K562 (cell line): ENCODE data around the gene SRBD1. TPM values are rescaled to one million over a fixed set of nuclear protein-coding genes. Genes with fewer than 3 reads are reported as not detected.

ENCODE experiments used
- ATAC-seq: fragments of 200-7000 bp; cut with Tn5 transposase; 3 replicates; pipeline ENCODE4 v1.9.1; 2020; ENCODE audit warnings: moderate library complexity
- BruUV-seq: library from RNA; stranded (reverse); fragments of 400-500 nt; replicated peaks from 2 replicates; lab custom pipeline; 2021; lab: Mats Ljungman, UMichigan
- CTCF ChIA-PET: fragments of 300-600 bp; formaldehyde crosslinking; extraction: SDS; loops from one replicate; lab custom pipeline; 2021; ENCODE audit warnings: low intra/inter-chr PET ratio; lab: Yijun Ruan, JAX
- POLR2A ChIA-PET: fragments of 300-600, 350-650 bp; sonication (Branson Sonifier 250); formaldehyde crosslinking; extraction: SDS; loops from one replicate; lab custom pipeline; 2021; ENCODE audit warnings: antibody characterized with exemption, inconsistent platforms; lab: Yijun Ruan, JAX
- DNase-seq, 4 experiments: peaks; one replicate each; pipeline versions ENCODE4 v3.0.0 to v3.0.0-alpha.2; 2011 to 2018; ENCODE audit warnings: low spot score in 3 of 4, mixed read lengths in 3 of 4; ENCODE audit errors: extremely low read depth in 1 of 4
- FAIRE-seq: peaks from 2 replicates; lab custom pipeline; 2011; peaks lifted over from hg19 to GRCh38; lab: Jason Lieb, UNC
- H2AFZ ChIP-seq: 2 replicates; pipeline ENCODE4 v1.6.0; 2011; ENCODE audit warnings: low read depth, low read length, control low read depth, inconsistent platforms
- H3K27ac ChIP-seq: fragments of 200-600 bp; 3 replicates; pipeline ENCODE4 v1.8.0; 2011; ENCODE audit warnings: low read depth, mild to moderate bottlenecking, control low read depth, inconsistent platforms, low read length, moderate library complexity, mixed read lengths; ENCODE audit errors: extremely low read depth
- H3K27me3 ChIP-seq, 2 experiments: fragments of 300-600 bp in 1 of 2; 2 replicates in 1 of 2; 3 replicates in 1 of 2; pipeline versions ENCODE4 v1.6.0 to v1.8.0; 2011; ENCODE audit warnings: inconsistent platforms in 2 of 2, low read length in 2 of 2, mild to moderate bottlenecking in 1 of 2, mixed read lengths in 1 of 2, moderate library complexity in 1 of 2; ENCODE audit not compliant: control insufficient read depth in 2 of 2, insufficient read depth in 2 of 2
- H3K36me3 ChIP-seq: fragments of 300-600 bp; 3 replicates; pipeline ENCODE4 v1.8.0; 2011; ENCODE audit warnings: mild to moderate bottlenecking, low read length, inconsistent platforms; ENCODE audit not compliant: control insufficient read depth, insufficient read depth
- H3K4me1 ChIP-seq, 2 experiments: fragments of 200-600 bp in 1 of 2; replicated peaks in 1 of 2; 2 replicates in 1 of 2; 3 replicates in 1 of 2; pipeline versions ENCODE4 v1.5.1 to v1.8.0; 2011; ENCODE audit warnings: inconsistent platforms in 2 of 2, low read length in 2 of 2, mild to moderate bottlenecking in 1 of 2, mixed read lengths in 1 of 2, moderate library complexity in 1 of 2; ENCODE audit not compliant: control insufficient read depth in 2 of 2, insufficient read depth in 2 of 2
- H3K4me2 ChIP-seq: 2 replicates; pipeline ENCODE4 v1.6.1; 2011; ENCODE audit warnings: low read length, control low read depth, inconsistent platforms, mixed read lengths; ENCODE audit not compliant: insufficient read depth
- H3K4me3 ChIP-seq: fragments of 200-600 bp; sonication (generic), shearing (Covaris generic); 2 replicates; pipeline ENCODE4 v1.5.1; 2016; ENCODE audit warnings: control low read depth, inconsistent platforms
- H3K79me2 ChIP-seq: fragments of 200-600 bp; 3 replicates; pipeline ENCODE4 v1.8.0; 2011; ENCODE audit warnings: low read length, inconsistent platforms; ENCODE audit not compliant: control insufficient read depth, insufficient read depth
- H3K9ac ChIP-seq, 2 experiments: 2 replicates each; pipeline versions ENCODE4 v1.6.0 to v1.6.1; 2011; ENCODE audit warnings: low read depth in 2 of 2, low read length in 2 of 2, control low read depth in 1 of 2, inconsistent platforms in 1 of 2, mild to moderate bottlenecking in 1 of 2, mixed read lengths in 1 of 2; ENCODE audit not compliant: insufficient read depth in 1 of 2
- H3K9me1 ChIP-seq: one replicate; pipeline ENCODE4 v1.6.0; 2011; ENCODE audit warnings: inconsistent platforms, mild to moderate bottlenecking, low read length, moderate library complexity; ENCODE audit not compliant: control insufficient read depth, insufficient read depth
- H3K9me3 ChIP-seq: replicated peaks from 2 replicates; pipeline ENCODE4 v1.5.1; 2011; ENCODE audit warnings: low read depth, low read length, inconsistent platforms; ENCODE audit not compliant: control insufficient read depth, insufficient read depth
- H4K20me1 ChIP-seq: replicated peaks from 2 replicates; pipeline ENCODE4 v1.6.1; 2011; ENCODE audit warnings: low read length, inconsistent platforms, mixed read lengths; ENCODE audit not compliant: control insufficient read depth, insufficient read depth
- ESRRA ChIP-seq: fragments of 450-650 bp; IDR thresholded peaks from 2 replicates; pipeline ENCODE4 v1.6.1; 2014; ENCODE audit warnings: low read depth, mild to moderate bottlenecking, moderate library complexity, borderline replicate concordance
- POLR2G ChIP-seq: fragments of 200-400 bp; formaldehyde crosslinking; IDR thresholded peaks from 2 replicates; pipeline ENCODE4 v1.6.1; 2017; ENCODE audit warnings: low read depth, mild to moderate bottlenecking, antibody characterized with exemption, low read length, moderate library complexity
- WGBS: fragments of 100-300 bp; shearing (Covaris generic); methylation state at CpG from one replicate; pipeline ENCODE4 v1.1.6; 2016; ENCODE audit warnings: low coverage, mixed read lengths; ENCODE audit not compliant: insufficient coverage; ENCODE audit errors: missing lambda C conversion rate; 5-methylcytosine and 5-hydroxymethylcytosine counted together
- in situ Hi-C: fragments of 300-500 bp; cut with MboI; formaldehyde crosslinking; loops from 4 replicates; pipeline ENCODE4 v1.15.0; 2018; ENCODE audit warnings: inconsistent platforms, mixed read lengths
- intact Hi-C: fragments of 100-400 bp; cut with micrococcal nuclease; formaldehyde crosslinking; loops from 2 replicates; pipeline ENCODE4 v1.14.2; 2022
- polyA plus RNA-seq, 8 experiments: library from polyadenylated mRNA; depleted of rRNA in 4 of 8; stranded (reverse) in 5 of 8; unstranded in 3 of 8; fragments of >200 nt; fragmentation: Nextera tagmentation in 2 of 8; fragmentation: Illumina TruSeq in 1 of 8; extraction: Ambion mirVana in 2 of 8; extraction: Trizol in 1 of 8; gene quantifications; 2 replicates each; pipeline versions ENCODE4 v1.2.1 to v1.2.3, GENCODE V29; 2011 to 2014; ENCODE audit warnings: inconsistent platforms in 1 of 8, missing spikeins in 1 of 8
- total RNA-seq, 7 experiments: library from RNA; depleted of rRNA in 6 of 7; stranded (reverse); fragments of >200 nt in 6 of 7; fragmentation: Illumina TruSeq in 2 of 7; extraction: Trizol in 2 of 7; gene quantifications; 2 replicates each; pipeline versions ENCODE4 v1.2.1 to v1.2.3, GENCODE V29; 2011 to 2021; ENCODE audit warnings: low replicate concordance in 1 of 7
- TF ChIP-seq, protein P1 (sequence below): fragments of 250-450 bp; sonication (Bioruptor Pico); IDR thresholded peaks from 2 replicates; pipeline ENCODE4 v1.4.0; 2020; ENCODE audit warnings: mild to moderate bottlenecking, moderate library complexity

SRBD1 gene
- total and polyA plus RNA-seq, 9 of the 15 experiments (the other 6 are each of a cell fraction or from before 2014, with no cell fraction given) = 6.9 to 23.2 (median 14.7) TPM

DNA sequence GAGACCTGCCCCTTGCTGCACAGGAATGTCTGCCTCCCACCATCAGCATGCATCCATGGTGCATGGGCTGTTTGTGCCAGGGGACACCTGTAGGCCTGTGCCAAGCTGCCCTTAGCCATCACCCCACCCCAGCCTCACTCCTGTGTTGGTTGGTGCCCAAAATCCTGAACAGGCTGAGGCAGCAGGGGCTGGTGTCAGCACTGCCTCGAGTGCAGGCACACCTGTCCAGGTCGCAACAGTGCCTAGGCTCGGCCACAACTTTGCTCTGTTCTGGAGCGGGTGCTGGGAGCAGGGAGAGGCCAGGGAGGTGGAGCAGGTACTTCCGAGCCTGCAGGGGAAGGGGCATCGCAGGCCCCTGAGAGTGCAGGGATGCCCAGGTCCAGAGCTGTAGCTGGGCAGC lies 69.1 kb downstream of the SRBD1 start:
- WGBS = 100% methylated on average over 3 of the region's 6 CpGs
- POLR2A ChIA-PET = no interaction called here
- in situ Hi-C loops (no loop called here), intact Hi-C loops (no loop called here)
- Histone ChIP-seq H3K4me2 (no peak overlapping the region), H3K4me1 (no peaks in the 10 kb centered on the region; a peak in 2 of 5 replicates), H2AFZ (no peak overlapping the region), H4K20me1 (no peaks in the 10 kb centered on the region), H3K79me2 (no peaks in the 10 kb centered on the region), H3K36me3 (peaks cover 56% of the 10 kb centered on the region), H3K9ac (no peak overlapping the region), H3K9me3 (peaks cover 15% of the 10 kb centered on the region), H3K4me3 (no peak overlapping the region), H3K27ac (no peak overlapping the region), H3K9me1 (no peaks in the 10 kb centered on the region), H3K27me3 (no peaks in the 10 kb centered on the region)
- no peak for FAIRE-seq
- BruUV-seq = no TSS peak
- DNase-seq = no peak
- TF ChIP-seq, protein P1, sequence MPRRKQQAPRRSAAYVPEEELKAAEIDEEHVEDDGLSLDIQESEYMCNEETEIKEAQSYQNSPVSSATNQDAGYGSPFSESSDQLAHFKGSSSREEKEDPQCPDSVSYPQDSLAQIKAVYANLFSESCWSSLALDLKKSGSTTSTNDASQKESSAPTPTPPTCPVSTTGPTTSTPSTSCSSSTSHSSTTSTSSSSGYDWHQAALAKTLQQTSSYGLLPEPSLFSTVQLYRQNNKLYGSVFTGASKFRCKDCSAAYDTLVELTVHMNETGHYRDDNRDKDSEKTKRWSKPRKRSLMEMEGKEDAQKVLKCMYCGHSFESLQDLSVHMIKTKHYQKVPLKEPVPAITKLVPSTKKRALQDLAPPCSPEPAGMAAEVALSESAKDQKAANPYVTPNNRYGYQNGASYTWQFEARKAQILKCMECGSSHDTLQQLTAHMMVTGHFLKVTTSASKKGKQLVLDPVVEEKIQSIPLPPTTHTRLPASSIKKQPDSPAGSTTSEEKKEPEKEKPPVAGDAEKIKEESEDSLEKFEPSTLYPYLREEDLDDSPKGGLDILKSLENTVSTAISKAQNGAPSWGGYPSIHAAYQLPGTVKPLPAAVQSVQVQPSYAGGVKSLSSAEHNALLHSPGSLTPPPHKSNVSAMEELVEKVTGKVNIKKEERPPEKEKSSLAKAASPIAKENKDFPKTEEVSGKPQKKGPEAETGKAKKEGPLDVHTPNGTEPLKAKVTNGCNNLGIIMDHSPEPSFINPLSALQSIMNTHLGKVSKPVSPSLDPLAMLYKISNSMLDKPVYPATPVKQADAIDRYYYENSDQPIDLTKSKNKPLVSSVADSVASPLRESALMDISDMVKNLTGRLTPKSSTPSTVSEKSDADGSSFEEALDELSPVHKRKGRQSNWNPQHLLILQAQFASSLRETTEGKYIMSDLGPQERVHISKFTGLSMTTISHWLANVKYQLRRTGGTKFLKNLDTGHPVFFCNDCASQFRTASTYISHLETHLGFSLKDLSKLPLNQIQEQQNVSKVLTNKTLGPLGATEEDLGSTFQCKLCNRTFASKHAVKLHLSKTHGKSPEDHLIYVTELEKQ (CRISPR knock-in tag) = no peak
- TF ChIP-seq POLR2G (0 out of 2 replicates have a peak, but pooled peaks have one; percentile 19), ESRRA (no peak)
- ATAC-seq = no peak
- CTCF ChIA-PET = no interaction called here
